Activated CD8-positive, alpha-beta memory T cell treated with anti-CD3 and anti-CD28 coated beads, Interleukin-2, amount 50 U/mL, for 48 hours (primary cell): Measurements from ENCODE around the gene ZNF747.

ENCODE experiments used
- DNase-seq: peaks from one replicate; pipeline ENCODE4 v3.0.0-alpha.2; 2020

ZNF747 gene

DNA sequence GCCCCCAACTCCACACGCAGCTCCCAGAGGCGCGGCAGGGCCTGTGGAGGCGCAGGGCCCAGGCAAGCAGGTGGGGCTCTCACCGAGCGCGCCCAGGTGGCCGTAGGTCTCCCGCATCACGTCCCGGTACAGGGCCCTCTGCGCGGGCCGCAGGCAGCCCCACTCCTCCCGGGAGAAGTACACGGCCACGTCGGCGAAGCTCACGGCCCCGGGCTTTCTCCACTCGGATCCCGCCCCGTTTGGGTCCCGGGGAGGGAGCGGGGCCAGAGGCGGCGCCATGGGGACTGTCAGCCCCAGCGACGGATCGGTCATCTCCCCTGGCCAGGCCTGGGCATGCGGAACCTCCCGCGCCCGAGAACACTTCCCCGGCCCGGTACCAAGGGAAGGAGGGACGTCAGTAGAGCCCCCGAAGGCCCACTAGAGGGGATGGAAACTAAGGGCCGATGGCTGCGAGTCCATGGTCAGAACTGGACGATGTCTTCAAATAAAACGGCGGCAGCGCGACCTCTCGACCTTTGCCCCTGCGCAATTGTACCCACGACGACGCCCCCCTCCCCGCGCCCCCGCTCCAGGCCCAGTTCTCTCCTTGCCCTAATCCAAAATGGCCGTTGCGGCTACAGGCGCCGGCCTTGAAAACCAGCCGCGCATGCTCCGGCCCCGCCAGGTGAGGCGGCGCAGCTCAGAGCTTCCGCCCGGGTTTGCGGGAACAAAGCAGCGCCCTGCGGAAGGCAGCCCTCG lies at the start of gene ZNF747:
Gene ZNF747 (minus strand): TSS at position 491 of the 738 bp plus-strand sequence. CDS start 179 bp downstream, at position 312.
- DNase-seq, result peak; percentile 95

DNA sequence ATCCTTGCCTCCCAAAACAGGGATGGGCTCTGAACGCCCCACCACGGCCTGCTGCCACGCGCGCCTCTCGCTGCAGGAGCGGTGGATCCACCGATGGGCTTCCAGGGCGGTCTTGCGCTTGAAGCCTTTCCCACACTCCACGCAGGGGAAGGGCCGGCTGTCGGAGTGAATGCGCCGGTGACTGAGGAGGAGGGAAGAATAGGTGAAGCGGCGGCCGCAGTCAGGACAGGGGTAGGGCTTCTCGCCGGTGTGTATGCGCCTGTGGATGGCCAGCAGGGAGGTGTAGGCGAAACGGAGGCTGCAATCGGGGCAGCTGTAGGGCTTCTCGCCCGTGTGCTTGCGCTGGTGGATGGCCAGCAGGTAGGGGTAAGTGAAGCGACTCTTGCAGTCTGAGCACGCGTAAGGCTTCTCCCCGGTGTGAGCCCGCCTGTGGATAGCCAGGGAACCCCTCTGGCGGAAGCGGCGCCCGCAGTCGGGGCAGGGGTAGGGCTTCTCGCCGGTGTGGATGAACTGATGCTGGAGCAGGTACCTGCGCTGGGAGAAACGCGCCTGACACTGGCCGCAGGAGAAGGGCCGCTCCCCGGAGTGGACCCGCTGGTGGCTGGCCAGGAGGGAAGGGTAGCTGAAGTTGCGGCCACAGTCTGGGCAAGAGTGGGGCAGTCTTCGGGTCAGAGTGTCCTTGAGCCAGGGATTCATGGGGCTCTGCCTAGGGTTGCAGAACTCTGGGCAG lies 48.1 kb upstream of the ZNF747 start:
- DNase-seq, result no peak

- DNase-seq, result no peak
Measured at GRCh38 chr16:30581457-30581856, 46.8 kb upstream of the ZNF747 start.

- DNase-seq, result no peak
Measured at GRCh38 chr16:30574678-30575077, 40.0 kb upstream of the ZNF747 start.

DNA sequence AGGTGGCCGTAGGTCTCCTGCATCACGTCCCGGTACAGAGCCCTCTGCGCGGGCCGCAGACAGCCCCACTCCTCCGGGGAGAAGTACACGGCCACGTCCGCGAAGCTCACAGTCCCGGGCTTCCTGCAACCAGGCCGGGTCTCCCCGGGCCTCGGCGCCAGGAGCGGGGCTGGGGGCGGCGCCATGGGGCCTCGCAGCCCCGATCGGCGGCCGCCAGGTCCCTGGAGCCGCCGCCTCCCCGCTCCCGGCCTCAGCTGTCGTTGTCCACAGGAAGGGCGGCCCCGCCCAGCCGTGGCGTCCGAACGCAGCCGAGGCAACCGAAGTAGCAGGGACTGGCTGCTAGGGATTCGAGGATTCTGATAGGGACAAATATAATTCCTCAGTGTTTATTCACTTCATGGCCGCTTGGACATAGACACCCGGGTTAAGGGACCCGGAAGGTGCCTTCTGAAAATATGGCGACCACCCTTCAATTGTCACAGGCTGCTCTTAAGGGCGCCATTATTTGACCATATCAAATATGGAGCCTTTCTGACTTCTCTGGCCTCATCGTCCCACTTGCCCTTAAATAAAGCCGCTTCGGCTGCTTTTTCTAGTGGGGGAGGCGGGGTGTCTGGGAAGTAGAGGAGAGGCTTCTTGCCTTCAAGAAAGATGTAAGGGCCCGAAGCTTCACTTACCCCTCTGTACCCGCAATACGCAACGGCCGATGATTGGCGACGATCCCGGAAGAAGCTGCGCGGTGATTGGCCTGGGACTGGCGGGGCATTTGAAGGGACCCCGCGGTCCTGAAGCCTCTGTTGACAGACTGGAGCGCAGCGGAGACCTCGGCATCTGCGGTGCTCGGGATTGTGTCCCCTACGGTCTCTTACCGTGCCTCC lies 37.0 kb upstream of the ZNF747 start, which contains the start of gene ZNF688:
Gene ZNF688 (minus strand): TSS at position 270 of the 878 bp plus-strand sequence. CDS start 85 bp downstream, at position 185.
- DNase-seq, result peak; percentile 93

GRCh38 chr16:30570636-30571444 lies 36.2 kb upstream of the ZNF747 start:
- no peak for DNase-seq

GRCh38 chr16:30569746-30570635 lies 35.3 kb upstream of the ZNF747 start:
- DNase-seq, result no peak

DNA sequence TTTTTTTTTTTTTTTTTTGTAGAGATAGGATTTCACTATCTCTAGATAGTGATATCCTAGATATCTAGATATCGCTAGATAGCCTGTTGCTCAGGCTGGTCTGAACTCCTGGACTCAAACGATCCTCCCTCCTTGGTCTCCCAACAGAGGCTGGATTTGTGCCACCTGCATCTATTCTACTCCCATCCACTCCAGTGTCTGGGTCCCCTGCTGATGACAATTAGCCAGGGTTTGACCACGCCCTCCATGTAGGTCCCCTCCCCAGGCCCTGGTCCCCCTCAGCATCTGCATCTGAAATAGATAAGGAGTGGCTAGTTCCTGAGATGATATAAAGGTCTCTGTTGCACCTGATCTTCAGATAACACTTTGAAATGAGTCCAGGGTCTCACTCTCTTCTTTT lies 34.6 kb upstream of the ZNF747 start:
- no peak for DNase-seq

- no peak for DNase-seq
Measured at GRCh38 chr16:30567991-30568638, 33.5 kb upstream of the ZNF747 start.

DNA sequence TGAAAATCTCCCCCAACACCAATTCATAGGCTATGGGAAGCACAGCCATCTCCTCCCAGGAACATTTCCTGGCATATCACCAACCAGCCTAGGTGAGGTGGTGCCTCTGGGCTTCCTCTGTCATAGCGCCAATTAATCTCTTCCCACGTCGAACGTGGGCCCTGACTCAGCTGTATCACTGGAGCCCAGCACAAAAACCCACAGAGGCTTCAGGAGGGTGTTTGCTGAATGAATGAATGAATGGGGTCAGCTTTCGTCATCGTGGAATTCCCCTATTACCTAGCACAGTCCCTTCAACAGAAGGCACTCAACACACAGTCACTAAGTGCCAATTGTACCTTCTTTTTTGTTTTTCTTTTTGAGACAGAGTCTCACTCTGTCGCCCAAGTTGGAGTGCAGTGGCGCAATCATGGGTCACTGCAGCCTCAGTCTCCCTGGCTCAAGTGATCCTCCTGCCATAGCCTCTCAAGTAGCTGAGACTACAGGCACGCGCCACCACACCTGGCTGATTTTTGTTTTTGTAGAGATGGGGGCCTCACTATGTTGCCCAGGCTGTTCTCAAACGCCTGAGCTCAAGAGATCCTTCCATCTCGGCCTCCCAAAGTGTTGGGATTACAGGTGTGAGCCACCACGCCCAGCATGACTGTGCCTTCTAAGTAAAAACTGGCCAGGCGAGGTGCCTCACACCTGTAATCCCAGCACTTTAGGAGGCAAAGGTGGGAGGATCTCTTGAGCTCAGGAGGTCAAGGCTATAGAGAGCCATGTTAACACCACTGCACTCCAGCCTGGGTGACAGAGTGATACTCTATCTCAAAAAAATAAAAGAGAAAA lies 32.7 kb upstream of the ZNF747 start:
- peak; percentile 73 for DNase-seq

DNA sequence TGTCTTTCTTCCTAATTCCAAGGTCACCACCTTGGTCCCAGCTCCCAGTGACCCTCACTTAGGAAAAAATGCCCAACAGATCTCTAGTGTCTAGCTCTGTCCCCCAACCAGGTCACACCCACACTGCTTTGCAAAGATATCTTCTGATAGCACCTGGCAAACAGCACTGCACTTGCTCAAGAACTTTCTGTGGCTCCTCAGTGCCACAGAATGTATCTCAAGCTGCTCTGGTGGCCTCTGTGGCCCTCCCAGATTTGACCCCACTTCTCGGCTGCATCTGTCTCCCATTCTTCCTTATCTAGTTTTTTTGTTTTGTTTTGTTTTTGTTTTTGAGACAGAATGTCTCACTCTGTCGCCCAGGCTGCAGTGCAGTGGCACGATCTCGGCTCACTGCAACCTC lies 31.9 kb upstream of the ZNF747 start:
- no peak for DNase-seq

DNA sequence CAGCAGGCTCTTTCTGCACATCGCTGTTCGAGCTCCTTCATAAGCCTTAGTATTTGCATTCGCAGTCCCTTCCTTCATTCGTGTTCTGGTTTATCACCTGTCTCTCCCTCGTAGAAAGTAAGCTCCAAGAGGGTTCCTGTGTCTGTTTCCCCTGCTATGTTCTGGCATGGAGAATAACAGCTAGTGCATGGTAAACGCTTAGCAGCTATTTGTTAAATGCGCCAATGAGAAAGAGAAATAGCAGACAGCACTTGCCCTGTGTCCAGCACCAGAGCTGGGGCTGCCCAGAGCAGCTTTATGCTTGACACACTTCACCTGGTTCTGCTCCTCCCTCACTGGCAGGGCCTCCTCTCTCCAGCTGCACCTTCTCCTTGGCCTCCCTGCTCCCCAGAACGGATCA lies 31.3 kb upstream of the ZNF747 start:
- DNase-seq, result no peak

GRCh38 chr16:30565526-30565925 lies 30.9 kb upstream of the ZNF747 start:
- DNase-seq, result no peak

DNA sequence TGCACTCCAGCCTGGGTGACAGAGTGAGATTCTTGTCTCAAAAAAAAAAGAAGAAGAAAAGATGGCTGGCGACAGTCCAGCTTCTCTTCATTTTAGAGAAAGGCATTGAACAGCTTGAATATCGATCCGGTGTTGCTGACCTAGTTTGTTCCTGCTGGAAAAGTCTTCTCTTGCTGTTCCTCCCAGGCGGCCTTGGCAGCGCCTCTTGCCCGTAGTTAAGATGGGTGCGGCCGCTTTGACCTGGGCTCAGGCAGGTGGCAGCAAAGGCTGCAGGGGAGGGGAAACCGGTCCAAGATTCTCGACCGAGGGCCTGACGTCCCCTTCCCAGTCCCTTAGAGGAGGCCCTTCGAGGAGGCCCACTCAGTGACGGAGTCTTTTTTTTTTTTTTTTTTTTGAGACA lies 27.4 kb upstream of the ZNF747 start:
- DNase-seq, result no peak

- DNase-seq, result peak; percentile 65
Measured at GRCh38 chr16:30561089-30561816, 26.6 kb upstream of the ZNF747 start.

GRCh38 chr16:30559690-30560089 lies 25.0 kb upstream of the ZNF747 start:
- DNase-seq, result no peak

- DNase-seq, result no peak
Measured at GRCh38 chr16:30558789-30559377, 24.2 kb upstream of the ZNF747 start.

DNA sequence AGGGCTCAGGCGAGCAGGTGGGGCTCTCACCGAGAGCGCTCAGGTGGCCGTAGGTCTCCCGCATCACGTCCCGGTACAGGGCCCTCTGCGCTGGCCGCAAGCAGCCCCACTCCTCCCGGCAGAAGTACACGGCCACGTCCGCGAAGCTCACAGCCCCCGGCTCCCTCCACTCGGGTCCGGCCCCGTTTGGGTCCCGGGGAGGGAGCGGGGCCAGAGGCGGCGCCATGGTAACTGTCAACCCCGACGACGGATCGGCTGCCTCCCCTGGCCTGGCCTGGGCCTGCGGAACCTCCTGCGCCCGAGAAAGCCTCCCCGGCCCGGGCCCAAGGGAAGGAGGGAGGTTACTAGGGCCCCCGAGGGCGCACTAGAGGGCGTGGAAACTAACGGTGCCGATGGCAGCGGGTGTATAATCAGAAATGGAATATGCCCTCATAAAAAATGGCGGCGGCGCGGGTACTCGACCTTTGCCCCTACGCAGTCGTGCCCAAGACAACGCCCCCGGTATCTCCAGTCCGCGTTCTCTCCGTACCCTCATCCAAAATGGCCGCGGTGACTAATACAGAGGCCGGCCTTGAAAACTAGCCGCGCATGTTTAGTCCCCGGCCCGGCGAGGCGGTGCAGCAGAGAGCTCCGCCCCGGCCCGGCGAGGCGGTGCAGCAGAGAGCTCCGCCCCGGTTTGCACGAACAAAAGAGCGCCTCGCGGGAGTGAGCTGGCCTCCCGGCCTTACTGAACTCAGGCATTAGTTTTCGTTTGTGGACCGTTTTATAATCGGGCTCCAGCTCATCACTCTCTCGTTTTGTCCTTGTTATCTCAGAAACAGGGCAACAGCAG lies 23.5 kb upstream of the ZNF747 start, which contains the start of gene ZNF764:
Gene ZNF764 (minus strand): TSS at position 418 of the 832 bp plus-strand sequence. CDS start 192 bp downstream, at position 226.
- DNase-seq, result peak; percentile 95
